ENCODE measurements around the gene SRPK2.

- no peak for TF ChIP-seq GATA2 (IDR thresholded peaks at IDR 0.05; ENCODE audit: low read depth, low read length)
- no peak for TF ChIP-seq GATA3 (IDR thresholded peaks at IDR 0.05; ENCODE audit: low read depth, low read length)
These were observed 147.5 kb downstream of the SRPK2 start for GRCh38 chr7:105241198-105241597.
